ENCODE measurements around the gene TM9SF1. TPM values are rescaled to one million over a fixed set of nuclear protein-coding genes. Genes with fewer than 3 reads are reported as not detected.

Gene TM9SF1
- total and polyA plus RNA-seq, 4 donors, result 32.7 to 71.9 (median 52.0) TPM

- WGBS, 2 donors, result 90 to 96% methylated on average over 2 of the region's 2 CpGs
- Histone ChIP-seq H3K9me3 (ENCODE audit: control insufficient read depth in 4 of 4, insufficient read depth in 3 of 4, low read length in 3 of 4) (no peaks in the 10 kb centered on the region), H3K36me3 (ENCODE audit: control insufficient read depth in 4 of 4, insufficient read depth in 4 of 4, low read length in 4 of 4) (peaks cover 24 to 45% (median 30%) of the 10 kb centered on the region in 4 donors), H3K27me3 (ENCODE audit: control insufficient read depth in 3 of 3, insufficient read depth in 3 of 3, low read length in 2 of 3) (no peaks in the 10 kb centered on the region), H3K4me3 (peak overlapping the region; percentile 69), H3K9ac (ENCODE audit: insufficient read depth in 1 of 2, low read length in 2 of 2) (peak overlapping the region in 1 of 2 donors; percentile 51), H3K27ac (ENCODE audit: low read depth in 1 of 2, low read length in 1 of 2) (no peak overlapping the region), H3K4me1 (ENCODE audit: control insufficient read depth in 5 of 5, insufficient read depth in 5 of 5, low read length in 5 of 5) (peaks cover 0 to 8% (median 5%) of the 10 kb centered on the region in 5 donors)
- no peak for TF ChIP-seq CTCF (IDR thresholded peaks at IDR 0.05; ENCODE audit: control extremely low read depth, extremely low read depth)
- no peak for DNase-seq
- ATAC-seq (ENCODE audit: insufficient read depth, low FRiP score), result no peak
Measured at GRCh38 chr14:24187539-24187915, 7.7 kb downstream of the TM9SF1 start.

GRCh38 chr14:24186831-24187538 is 8.3 kb downstream of the TM9SF1 start:
- no peak for TF ChIP-seq CTCF (IDR thresholded peaks at IDR 0.05; ENCODE audit: control extremely low read depth, extremely low read depth)
- no peak overlapping the region for H3K27ac ChIP-seq (ENCODE audit: low read depth in 1 of 2, low read length in 1 of 2)
- H3K27me3 ChIP-seq (ENCODE audit: control insufficient read depth in 3 of 3, insufficient read depth in 3 of 3, low read length in 2 of 3), result no peaks in the 10 kb centered on the region
- no peak overlapping the region for H3K4me3 ChIP-seq
- no peaks in the 10 kb centered on the region for H3K9me3 ChIP-seq (ENCODE audit: control insufficient read depth in 4 of 4, insufficient read depth in 3 of 4, low read length in 3 of 4)
- peaks cover 23 to 46% (median 29%) of the 10 kb centered on the region in 4 donors for H3K36me3 ChIP-seq (ENCODE audit: control insufficient read depth in 4 of 4, insufficient read depth in 4 of 4, low read length in 4 of 4)
- ATAC-seq (ENCODE audit: insufficient read depth, low FRiP score) (no peak), DNase-seq (no peak)
- WGBS, 2 donors, result 93 to 99% methylated on average over 10 of the region's 10 CpGs
- H3K4me1 ChIP-seq (ENCODE audit: control insufficient read depth in 5 of 5, insufficient read depth in 5 of 5, low read length in 5 of 5), result peaks cover 0 to 8% (median 5%) of the 10 kb centered on the region in 5 donors
- H3K9ac ChIP-seq (ENCODE audit: insufficient read depth in 1 of 2, low read length in 2 of 2), result no peak overlapping the region

GRCh38 chr14:24185741-24186140 is 9.5 kb downstream of the TM9SF1 start:
- Histone ChIP-seq H3K4me3 (no peak overlapping the region), H3K27me3 (ENCODE audit: control insufficient read depth in 3 of 3, insufficient read depth in 3 of 3, low read length in 2 of 3) (no peaks in the 10 kb centered on the region), H3K27ac (ENCODE audit: low read depth in 1 of 2, low read length in 1 of 2) (no peak overlapping the region), H3K9ac (ENCODE audit: insufficient read depth in 1 of 2, low read length in 2 of 2) (no peak overlapping the region), H3K9me3 (ENCODE audit: control insufficient read depth in 4 of 4, insufficient read depth in 3 of 4, low read length in 3 of 4) (no peaks in the 10 kb centered on the region), H3K36me3 (ENCODE audit: control insufficient read depth in 4 of 4, insufficient read depth in 4 of 4, low read length in 4 of 4) (peaks cover 23 to 54% (median 28%) of the 10 kb centered on the region in 4 donors), H3K4me1 (ENCODE audit: control insufficient read depth in 5 of 5, insufficient read depth in 5 of 5, low read length in 5 of 5) (peaks cover 0 to 8% (median 5%) of the 10 kb centered on the region in 5 donors)
- WGBS, 2 donors, result 92 to 96% methylated on average over 11 of the region's 11 CpGs
- no peak for TF ChIP-seq CTCF (IDR thresholded peaks at IDR 0.05; ENCODE audit: control extremely low read depth, extremely low read depth)
- DNase-seq, result no peak
- no peak for ATAC-seq (ENCODE audit: insufficient read depth, low FRiP score)

Measured in lung (tissue), 12 donors.